Mucosa of gallbladder (tissue), 1 donor: ENCODE results near the gene WDFY4. TPM values are rescaled to one million over a fixed set of nuclear protein-coding genes. Genes with fewer than 3 reads are reported as not detected.
A peak's percentile ranks its signal among the peaks of the same experiment; 100 is the strongest.

Source experiments
- DNase-seq: peaks from one replicate; pipeline ENCODE4 v3.0.0-alpha.2; 2020; ENCODE audit warnings: low spot score
- total RNA-seq: library from RNA; stranded (reverse); gene quantifications from one replicate; pipeline ENCODE4 v1.2.1, GENCODE V29; 2021
- donor health status: DM: no; HTN: no; CAD: no.

WDFY4 gene
- total RNA-seq, 1 donor from 2014 or later, result 8.7 TPM

DNA sequence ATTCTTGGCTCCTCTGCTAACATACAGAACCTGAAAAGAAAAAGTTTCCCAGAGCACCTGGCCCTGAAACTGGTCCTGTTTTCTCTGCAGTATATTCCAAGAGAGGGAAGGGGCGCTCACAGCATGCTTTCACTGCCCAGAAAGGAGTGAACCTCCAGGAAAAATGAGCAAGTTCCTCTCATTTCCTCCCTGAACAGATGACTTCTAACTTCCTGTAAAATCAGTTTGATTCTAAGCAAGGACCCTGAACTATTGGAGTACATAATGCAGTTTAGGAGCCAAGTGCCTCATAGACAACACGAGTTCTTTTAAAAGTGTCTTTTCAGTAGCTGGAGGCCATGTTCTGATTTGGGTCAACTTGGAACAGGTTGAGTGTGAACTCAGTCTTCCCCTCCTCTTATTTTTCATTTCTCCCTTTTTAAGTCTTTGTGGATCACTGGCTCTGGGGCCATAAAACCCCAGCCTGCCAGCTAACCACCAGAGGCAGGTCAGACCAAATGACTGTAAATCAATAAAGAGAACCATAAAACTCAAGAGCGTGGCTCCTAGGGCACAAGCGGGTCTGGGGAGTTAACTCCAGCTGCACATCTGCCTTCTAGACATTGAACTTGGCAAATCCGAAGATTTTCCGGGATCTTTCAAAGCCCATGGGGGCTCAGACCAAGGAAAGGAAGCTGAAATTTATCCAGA is 260.9 kb downstream of the WDFY4 start:
- no peak for DNase-seq

- DNase-seq, result no peak
Measured at GRCh38 chr10:48946332-48946731, 261.7 kb downstream of the WDFY4 start.

DNA sequence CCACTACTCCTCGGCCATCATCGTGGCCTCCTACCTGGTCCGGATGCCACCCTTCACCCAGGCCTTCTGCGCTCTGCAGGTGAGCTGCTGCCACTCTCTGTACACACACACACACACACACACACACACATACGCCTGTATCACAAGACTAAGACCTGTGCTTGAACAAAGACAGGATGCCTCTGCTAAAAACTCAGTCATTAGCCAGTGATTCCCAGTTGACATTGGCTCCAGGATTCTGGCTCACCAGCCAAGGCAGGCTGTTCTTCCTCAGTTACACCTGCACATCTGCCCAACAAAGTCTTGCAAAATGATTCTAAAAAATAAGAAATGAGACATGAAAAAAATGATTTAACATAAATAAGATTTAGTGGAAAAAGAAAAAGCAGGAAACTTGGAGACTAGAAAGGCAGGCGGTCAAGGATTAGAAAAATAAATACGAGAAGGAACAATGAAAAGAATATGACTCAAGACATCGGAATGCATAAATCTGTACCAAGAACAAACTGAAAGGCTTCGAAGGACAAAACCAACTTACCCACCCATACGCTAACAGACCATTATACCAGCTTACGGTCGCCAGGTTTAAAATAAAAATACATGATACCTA is 262.3 kb downstream of the WDFY4 start:
- peak; percentile 28 for DNase-seq

DNA sequence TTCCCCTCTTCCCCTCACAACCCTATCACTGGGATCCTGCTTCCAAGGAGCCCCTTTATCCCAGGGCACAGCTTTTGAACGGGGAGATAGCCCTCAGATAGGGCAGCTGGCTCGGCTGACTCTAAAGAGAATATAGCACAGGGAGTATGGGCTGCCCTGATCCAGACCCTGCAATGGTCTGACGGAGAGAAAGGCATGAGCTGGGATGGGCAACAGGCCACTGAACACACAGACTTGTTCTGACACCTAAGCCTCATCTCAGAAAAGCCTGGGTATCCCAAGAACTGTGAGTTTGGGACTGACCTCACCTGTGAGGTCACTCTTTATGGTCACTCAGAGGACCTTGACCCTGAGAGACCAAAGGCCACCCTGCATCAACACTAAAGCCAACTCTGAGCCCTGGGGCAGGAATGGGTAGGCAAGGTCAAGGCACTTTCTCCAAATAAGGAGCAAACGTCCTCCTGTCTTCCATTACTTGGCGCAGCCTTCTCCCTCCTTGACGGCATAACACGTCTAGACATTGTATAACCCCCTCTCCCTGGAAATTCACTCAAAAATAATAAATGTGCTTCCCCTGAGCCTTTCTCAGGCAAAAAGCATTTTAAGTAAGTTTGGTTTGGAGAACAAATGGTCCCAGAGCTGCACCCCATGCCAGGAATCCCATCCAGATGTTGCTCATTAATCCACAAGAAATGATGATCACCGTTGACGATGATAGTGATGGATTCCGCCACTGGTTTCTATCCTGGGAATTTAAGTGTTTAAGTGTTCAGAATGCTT is 263.2 kb downstream of the WDFY4 start:
- no peak for DNase-seq

- DNase-seq, result no peak
Measured at GRCh38 chr10:48948470-48949037, 263.9 kb downstream of the WDFY4 start.

DNA sequence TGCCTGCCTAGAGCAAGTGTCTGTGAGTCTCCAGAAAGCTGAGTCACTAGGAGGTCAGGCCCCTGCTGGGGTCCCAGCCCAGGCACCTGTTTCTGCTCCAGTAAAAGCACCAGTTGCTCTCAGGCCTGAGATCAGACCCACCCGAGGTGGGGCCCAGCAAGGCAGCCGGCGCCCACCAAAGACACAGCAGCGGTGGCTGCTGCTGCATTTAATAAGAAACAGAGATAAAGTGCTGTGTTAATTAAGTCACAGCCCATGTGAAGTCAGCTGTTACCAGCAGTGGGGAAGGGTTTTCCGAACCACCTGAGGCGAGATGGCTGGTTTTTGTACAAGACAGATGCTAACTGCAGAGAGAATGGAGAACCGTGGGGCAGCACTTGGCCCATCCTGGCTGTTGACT is 267.0 kb downstream of the WDFY4 start:
- DNase-seq, result no peak

DNA sequence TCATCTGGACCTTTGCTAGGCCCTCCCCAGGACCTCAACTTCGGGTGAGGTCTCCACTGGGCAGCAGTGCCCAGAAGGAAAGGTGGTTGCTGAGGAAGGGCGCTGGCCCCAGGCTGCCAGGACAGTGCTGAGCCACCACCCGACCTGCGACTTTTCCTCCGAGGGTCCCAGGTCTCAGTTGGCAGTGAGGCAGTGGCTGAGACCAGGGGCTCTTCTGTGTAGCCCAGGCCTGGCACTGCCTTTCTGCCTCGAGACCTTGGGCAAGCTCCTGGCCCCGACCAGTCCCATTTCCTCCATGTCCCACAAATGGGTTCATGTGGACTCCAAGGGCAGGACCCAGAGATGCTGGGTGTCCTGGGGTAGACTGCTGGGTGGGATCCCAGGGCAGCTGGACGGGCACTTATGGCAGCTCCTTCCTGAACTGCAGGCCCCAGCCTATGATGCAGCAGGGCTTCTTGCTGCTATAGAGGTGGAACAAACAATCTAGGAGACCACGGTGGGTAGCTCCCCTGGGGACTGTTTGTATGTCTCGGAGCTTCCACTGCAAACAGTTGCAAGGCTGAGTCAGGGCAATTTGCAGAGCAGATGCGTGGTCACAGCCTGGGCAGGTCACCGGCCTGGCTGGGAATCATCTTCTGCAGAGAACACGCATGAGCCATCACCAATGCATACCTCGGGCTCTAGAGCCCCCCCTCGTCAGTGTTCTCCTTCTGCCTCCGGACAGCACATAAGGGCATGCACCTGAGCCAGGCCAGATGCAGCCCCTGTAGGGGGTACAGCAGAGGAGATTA is 272.9 kb downstream of the WDFY4 start:
- no peak for DNase-seq

- no peak for DNase-seq
Measured at GRCh38 chr10:48958598-48959190, 274.0 kb downstream of the WDFY4 start.

DNA sequence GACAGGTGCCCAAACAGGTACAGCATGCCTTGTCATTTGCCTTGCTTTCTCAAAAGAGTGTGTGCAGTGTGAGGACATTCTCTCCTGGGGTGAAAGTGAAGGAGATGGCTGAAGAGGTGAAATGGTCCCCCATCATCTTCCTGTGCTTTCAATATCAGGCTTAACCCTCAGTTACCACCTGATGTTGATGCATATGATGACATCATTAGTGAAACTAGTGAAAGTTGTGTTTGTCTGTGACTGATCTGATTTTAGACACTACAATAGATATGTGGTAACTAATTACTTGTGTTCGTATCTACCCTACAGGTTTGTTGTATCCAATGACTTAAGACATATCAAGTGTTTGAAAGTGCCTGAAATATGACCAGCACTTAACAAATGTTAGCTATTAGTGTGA is 279.4 kb downstream of the WDFY4 start:
- no peak for DNase-seq

DNA sequence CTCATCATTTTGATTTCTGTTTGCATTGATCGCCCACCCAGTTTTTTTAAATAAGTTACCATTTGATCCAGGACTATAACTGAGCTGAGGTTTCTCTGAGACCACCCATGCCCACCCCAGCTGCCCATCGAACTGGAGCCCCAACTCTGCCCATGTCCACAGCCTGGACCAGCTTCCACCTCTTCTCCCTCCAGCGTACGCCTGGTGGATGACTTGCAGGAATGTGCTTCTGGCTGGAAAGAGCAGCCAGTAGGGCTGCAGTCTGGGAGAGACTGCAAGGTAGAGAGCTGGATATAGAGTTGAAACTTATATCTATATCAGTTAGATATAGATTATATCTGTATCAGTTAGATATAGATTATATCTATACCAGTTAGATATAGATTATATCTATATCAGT is 280.8 kb downstream of the WDFY4 start:
- DNase-seq, result no peak

GRCh38 chr10:48968036-48968435 is 283.4 kb downstream of the WDFY4 start:
- no peak for DNase-seq

GRCh38 chr10:48970046-48970445 is 285.4 kb downstream of the WDFY4 start:
- no peak for DNase-seq

DNA sequence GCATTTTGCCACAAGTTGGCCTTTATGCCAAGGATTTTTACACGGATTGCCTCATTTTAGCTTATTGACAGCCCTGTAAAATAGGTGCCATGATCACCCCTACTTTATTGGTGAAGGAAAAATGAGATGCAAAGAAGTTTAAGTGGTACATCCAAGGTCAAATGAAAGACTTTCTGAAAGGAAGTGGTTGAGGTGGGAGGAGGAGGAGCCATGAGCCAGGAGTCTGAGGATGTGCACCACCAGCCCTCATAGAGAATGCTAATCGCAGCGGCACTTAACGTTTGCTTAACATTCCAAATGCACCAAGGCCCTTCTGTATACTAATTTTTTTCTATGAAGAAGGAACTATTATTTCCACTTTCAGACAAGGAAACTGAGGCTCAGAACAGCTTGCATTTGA is 286.0 kb downstream of the WDFY4 start:
- no peak for DNase-seq

DNA sequence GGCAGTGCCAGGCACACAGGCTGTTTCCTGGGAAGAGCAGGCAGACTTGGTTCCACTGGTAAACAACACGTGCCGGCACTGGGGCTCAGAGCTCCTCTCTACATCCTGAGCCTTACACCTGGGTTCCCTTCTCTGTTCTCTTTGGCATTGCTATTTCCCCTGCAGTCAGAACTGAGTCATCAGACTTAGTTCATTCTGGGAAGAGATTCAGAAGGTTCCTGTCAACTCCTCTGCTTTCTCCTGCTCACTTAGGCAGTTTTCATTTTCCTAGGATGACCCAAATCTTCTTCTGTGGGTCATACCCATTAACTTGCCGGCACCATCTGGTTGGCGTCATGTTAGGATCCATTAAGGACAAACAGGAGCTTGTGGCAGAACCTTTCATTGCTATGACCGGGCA is 288.4 kb downstream of the WDFY4 start:
- DNase-seq, result no peak

GRCh38 chr10:48974510-48975156 is 290.0 kb downstream of the WDFY4 start:
- DNase-seq, result no peak

- DNase-seq, result peak; percentile 43
Measured at GRCh38 chr10:48976196-48976595, 291.5 kb downstream of the WDFY4 start.

DNA sequence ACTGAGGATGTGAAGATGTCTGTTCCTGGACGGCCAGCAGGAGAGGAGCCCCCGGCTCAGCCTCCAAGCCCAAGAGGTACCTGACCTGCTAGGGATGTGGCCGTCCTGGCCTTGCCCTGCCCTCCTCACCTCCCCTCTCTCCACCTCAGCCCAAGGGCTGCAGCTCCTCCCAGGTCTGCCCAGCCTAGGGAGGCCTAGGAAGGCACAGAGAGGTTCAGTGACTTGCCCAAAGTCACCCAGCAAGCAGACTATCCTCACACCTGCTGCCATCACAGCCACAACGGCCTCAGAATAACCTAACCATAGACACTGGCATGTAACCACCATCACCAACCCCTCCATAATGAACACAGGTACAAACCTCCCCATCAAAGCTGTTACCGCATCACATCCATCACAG is 293.6 kb downstream of the WDFY4 start:
- DNase-seq, result no peak

- peak; percentile 47 for DNase-seq
Measured at GRCh38 chr10:48981310-48981907, 296.7 kb downstream of the WDFY4 start.

DNA sequence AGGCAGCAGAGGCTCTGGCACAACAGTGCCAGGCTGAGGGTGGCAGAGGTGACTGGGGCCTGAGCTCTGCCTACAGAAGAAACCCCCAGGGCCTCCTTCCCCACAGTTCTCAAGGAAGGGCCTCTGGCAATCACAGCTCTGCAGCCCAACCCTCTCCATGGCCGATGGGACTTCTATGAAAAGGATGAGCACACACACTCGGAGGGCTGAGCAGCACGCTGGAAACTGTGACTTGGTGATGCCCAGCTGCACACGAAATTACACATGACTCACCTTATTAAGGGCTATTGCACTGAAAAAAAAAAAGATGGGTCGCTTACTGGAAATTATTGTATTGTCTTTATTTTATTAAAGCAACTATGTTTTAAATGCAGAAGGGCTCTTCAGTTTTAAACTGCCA is 297.9 kb downstream of the WDFY4 start:
- no peak for DNase-seq

DNA sequence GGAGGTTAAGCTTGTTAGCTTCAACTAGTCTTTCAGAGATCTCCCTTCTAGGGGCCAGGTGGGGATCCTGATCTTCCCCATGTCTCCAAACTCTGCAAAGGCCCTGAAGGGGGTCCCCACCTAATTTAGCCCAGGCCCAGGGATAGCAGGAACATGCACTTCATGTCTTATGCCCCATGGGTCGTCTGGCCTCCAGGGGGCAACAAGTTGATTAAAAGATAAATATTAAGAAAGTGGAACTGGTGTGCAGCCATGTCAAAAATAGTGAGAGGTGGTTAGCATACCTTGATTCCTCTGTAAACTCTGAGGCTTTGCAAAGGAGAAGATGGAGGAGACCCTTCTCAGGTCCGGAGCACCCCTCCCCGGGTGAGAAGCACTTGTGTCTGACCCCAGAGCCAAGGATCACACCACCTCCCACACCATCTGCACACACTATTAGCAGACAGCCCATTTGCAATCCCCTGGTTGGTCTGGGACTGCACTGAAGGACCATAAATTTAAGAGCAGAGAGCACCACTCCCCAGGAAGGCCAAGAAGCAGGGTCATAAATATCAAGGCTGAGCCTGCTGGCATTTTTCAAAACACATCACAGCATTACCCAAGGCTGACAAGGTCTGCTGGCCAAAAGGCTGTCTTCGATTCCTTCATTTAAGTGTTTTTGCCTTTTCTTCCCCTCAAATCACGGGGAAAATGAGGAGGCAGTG is 299.1 kb downstream of the WDFY4 start:
- DNase-seq, result no peak
